SK-N-SH treated with all-trans-retinoic acid at 6 μM for 48 hours (cell line): Measurements from ENCODE around the gene EPHB2.

Experiments used
- ATAC-seq: fragments of 200-7000 bp; cut with Tn5 transposase; 3 replicates; pipeline ENCODE4 v1.9.1; 2020; ENCODE audit warnings: mild to moderate bottlenecking, moderate library complexity
- ARNTL ChIP-seq: fragments of 450-650 bp; formaldehyde crosslinking; IDR thresholded peaks from 2 replicates; pipeline ENCODE4 v1.5.0; 2020; ENCODE audit warnings: low read depth, mild to moderate bottlenecking, moderate library complexity, borderline replicate concordance
- BACH2 ChIP-seq: fragments of 250-450 bp; sonication (Bioruptor Pico); IDR thresholded peaks from 2 replicates; pipeline ENCODE4 v1.9.0; 2021; ENCODE audit warnings: mild to moderate bottlenecking, borderline replicate concordance
- CREB5 ChIP-seq: fragments of 250-450 bp; sonication (Bioruptor Pico); IDR thresholded peaks from 2 replicates; pipeline ENCODE4 v1.5.1; 2020; ENCODE audit warnings: low read depth, mild to moderate bottlenecking, moderate library complexity
- CSDC2 ChIP-seq: fragments of 250-450 bp; sonication (Bioruptor Pico); IDR thresholded peaks from 2 replicates; pipeline ENCODE4 v1.5.0; 2020; ENCODE audit warnings: mild to moderate bottlenecking, moderate library complexity
- ESRRG ChIP-seq: fragments of 250-450 bp; sonication (Bioruptor Pico); IDR thresholded peaks from 2 replicates; pipeline ENCODE4 v1.6.1; 2021; ENCODE audit warnings: mild to moderate bottlenecking
- GLIS3 ChIP-seq: fragments of 250-450 bp; sonication (Bioruptor Pico); IDR thresholded peaks from 2 replicates; pipeline ENCODE4 v1.5.0; 2020; ENCODE audit warnings: mild to moderate bottlenecking, moderate library complexity
- ISL1 ChIP-seq: fragments of 250-450 bp; sonication (Bioruptor Pico); IDR thresholded peaks from 2 replicates; pipeline ENCODE4 v2.1.2; 2022; ENCODE audit warnings: mild to moderate bottlenecking, moderate library complexity
- OSR1 ChIP-seq: fragments of 250-450 bp; sonication (Bioruptor Pico); IDR thresholded peaks from 2 replicates; pipeline ENCODE4 v1.8.0; 2022; ENCODE audit warnings: moderate library complexity, mild to moderate bottlenecking, inconsistent platforms
- PPARA ChIP-seq: fragments of 250-450 bp; sonication (Bioruptor Pico); IDR thresholded peaks from 2 replicates; pipeline ENCODE4 v1.5.0; 2020; ENCODE audit warnings: mild to moderate bottlenecking, borderline replicate concordance
- RARB ChIP-seq: fragments of 250-450 bp; sonication (Bioruptor Pico); IDR thresholded peaks from 2 replicates; pipeline ENCODE4 v1.8.0; 2021; ENCODE audit warnings: mild to moderate bottlenecking, moderate library complexity
- SNAI2 ChIP-seq: fragments of 250-450 bp; sonication (Bioruptor Pico); IDR thresholded peaks from 2 replicates; pipeline ENCODE4 v1.5.0; 2020; ENCODE audit warnings: mild to moderate bottlenecking, moderate library complexity
- TCF4 ChIP-seq: fragments of 250-450 bp; sonication (Bioruptor Pico); IDR thresholded peaks from 2 replicates; pipeline ENCODE4 v1.8.0; 2021; ENCODE audit warnings: mild to moderate bottlenecking, moderate library complexity, borderline replicate concordance
- ZC3H10 ChIP-seq: fragments of 250-450 bp; sonication (Bioruptor Pico); IDR thresholded peaks from 2 replicates; pipeline ENCODE4 v1.5.1; 2021; ENCODE audit warnings: mild to moderate bottlenecking, moderate library complexity
- ZFP3 ChIP-seq: fragments of 250-450 bp; sonication (Bioruptor Pico); IDR thresholded peaks from 2 replicates; pipeline ENCODE4 v1.5.0; 2020; ENCODE audit warnings: mild to moderate bottlenecking, moderate library complexity
- ZFP30 ChIP-seq: fragments of 450-650 bp; formaldehyde crosslinking; IDR thresholded peaks from 2 replicates; pipeline ENCODE4 v1.5.0; 2022; ENCODE audit warnings: mild to moderate bottlenecking, moderate library complexity
- ZNF565 ChIP-seq: fragments of 450-650 bp; formaldehyde crosslinking; conservative IDR thresholded peaks from 2 replicates; pipeline ENCODE4 v1.5.0; 2020; ENCODE audit warnings: low read depth, mild to moderate bottlenecking, moderate library complexity
- ZNF70 ChIP-seq: fragments of 450-650 bp; formaldehyde crosslinking; IDR thresholded peaks from 2 replicates; pipeline ENCODE4 v1.5.0; 2020; ENCODE audit warnings: mild to moderate bottlenecking, moderate library complexity
- ZNF8 ChIP-seq: fragments of 450-650 bp; formaldehyde crosslinking; IDR thresholded peaks from 2 replicates; pipeline ENCODE4 v1.5.0; 2020; ENCODE audit warnings: mild to moderate bottlenecking, moderate library complexity
- TF ChIP-seq, protein P1 (sequence below): fragments of 250-450 bp; sonication (Bioruptor Pico); IDR thresholded peaks from 2 replicates; pipeline ENCODE4 v1.8.0; 2021; ENCODE audit warnings: low read depth, mild to moderate bottlenecking, moderate library complexity, borderline replicate concordance
- TF ChIP-seq, protein P2 (sequence below): fragments of 250-450 bp; sonication (Bioruptor Pico); IDR thresholded peaks from 2 replicates; pipeline ENCODE4 v1.5.1; 2021; ENCODE audit warnings: mild to moderate bottlenecking, moderate library complexity
- TF ChIP-seq, protein P3 (sequence below): fragments of 250-450 bp; sonication (Bioruptor Pico); IDR thresholded peaks from 2 replicates; pipeline ENCODE4 v1.8.0; 2020; ENCODE audit warnings: mild to moderate bottlenecking, moderate library complexity, borderline replicate concordance

Gene EPHB2

DNA sequence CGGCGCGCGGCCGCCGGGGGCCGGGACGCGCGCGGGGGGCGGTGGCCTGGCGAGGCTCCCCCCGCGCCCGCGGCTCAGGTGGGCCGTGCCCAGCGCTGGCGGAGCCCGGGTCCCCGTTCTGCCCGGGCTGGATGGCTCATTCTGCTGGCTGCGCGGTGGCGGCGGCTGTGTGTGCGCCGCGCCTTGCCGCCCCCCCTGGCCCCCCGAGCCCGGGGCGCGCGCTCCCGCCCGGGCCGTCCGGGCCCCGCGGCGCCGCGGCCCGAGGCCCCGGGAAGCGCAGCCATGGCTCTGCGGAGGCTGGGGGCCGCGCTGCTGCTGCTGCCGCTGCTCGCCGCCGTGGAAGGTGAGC is at the start of gene EPHB2:
EPHB2 (plus strand) TSS at position 139 of the 349 bp plus-strand sequence; CDS start at position 283, 144 bp downstream.
- TF ChIP-seq RARB (CRISPR knock-in tag) (no peak), SNAI2 (CRISPR knock-in tag) (no peak), ISL1 (CRISPR knock-in tag) (no peak), BACH2 (CRISPR knock-in tag) (no peak), GLIS3 (CRISPR knock-in tag) (no peak), OSR1 (CRISPR knock-in tag) (no peak), ZC3H10 (CRISPR knock-in tag) (no peak)
- TF ChIP-seq, protein P1, sequence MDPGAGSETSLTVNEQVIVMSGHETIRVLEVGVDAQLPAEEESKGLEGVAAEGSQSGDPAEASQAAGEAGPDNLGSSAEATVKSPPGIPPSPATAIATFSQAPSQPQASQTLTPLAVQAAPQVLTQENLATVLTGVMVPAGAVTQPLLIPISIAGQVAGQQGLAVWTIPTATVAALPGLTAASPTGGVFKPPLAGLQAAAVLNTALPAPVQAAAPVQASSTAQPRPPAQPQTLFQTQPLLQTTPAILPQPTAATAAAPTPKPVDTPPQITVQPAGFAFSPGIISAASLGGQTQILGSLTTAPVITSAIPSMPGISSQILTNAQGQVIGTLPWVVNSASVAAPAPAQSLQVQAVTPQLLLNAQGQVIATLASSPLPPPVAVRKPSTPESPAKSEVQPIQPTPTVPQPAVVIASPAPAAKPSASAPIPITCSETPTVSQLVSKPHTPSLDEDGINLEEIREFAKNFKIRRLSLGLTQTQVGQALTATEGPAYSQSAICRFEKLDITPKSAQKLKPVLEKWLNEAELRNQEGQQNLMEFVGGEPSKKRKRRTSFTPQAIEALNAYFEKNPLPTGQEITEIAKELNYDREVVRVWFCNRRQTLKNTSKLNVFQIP (CRISPR knock-in tag), result no peak
- TF ChIP-seq, protein P2, sequence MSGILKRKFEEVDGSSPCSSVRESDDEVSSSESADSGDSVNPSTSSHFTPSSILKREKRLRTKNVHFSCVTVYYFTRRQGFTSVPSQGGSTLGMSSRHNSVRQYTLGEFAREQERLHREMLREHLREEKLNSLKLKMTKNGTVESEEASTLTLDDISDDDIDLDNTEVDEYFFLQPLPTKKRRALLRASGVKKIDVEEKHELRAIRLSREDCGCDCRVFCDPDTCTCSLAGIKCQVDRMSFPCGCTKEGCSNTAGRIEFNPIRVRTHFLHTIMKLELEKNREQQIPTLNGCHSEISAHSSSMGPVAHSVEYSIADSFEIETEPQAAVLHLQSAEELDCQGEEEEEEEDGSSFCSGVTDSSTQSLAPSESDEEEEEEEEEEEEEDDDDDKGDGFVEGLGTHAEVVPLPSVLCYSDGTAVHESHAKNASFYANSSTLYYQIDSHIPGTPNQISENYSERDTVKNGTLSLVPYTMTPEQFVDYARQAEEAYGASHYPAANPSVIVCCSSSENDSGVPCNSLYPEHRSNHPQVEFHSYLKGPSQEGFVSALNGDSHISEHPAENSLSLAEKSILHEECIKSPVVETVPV (CRISPR knock-in tag), result no peak
- peak; percentile 17; the same call in 2 of the 3 replicates for ATAC-seq

GRCh38 chr1:22661880-22662279 is 48.8 kb upstream of the EPHB2 start:
- ATAC-seq, result no peak
- TF ChIP-seq OSR1 (CRISPR knock-in tag), result no peak
- no peak for TF ChIP-seq ZNF70 (CRISPR knock-in tag)
- TF ChIP-seq ZNF8 (CRISPR knock-in tag), result no peak

DNA sequence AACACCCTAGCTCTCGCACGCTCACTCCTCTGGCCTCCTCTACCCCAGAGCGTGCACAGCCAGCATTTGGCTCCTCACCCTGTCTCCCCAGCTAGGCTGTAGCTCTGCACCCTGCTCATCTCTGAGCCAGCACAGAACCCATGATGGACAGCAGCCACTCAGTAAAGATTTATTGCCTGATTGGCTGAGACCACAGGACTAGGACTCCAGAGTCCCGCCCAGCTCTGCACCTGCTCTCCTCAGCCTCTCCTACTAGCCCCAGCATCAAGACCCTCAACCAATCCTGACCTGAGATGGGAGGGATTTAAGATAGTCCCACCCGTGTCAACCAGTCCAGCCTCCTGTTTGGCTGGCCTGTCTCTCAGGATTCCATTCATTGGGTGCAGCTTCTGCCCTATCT is 48.3 kb upstream of the EPHB2 start:
- TF ChIP-seq BACH2 (CRISPR knock-in tag) (no peak), PPARA (no peak), ARNTL (CRISPR knock-in tag) (no peak), ZC3H10 (CRISPR knock-in tag) (no peak), ZFP3 (CRISPR knock-in tag) (no peak), ZNF8 (CRISPR knock-in tag) (no peak), ZFP30 (no peak), TCF4 (CRISPR knock-in tag) (no peak), ESRRG (CRISPR knock-in tag) (no peak), GLIS3 (CRISPR knock-in tag) (no peak), CSDC2 (CRISPR knock-in tag) (no peak), ISL1 (CRISPR knock-in tag) (no peak), RARB (CRISPR knock-in tag) (no peak), CREB5 (CRISPR knock-in tag) (no peak), ZNF565 (CRISPR knock-in tag) (no peak), OSR1 (CRISPR knock-in tag) (no peak)
- TF ChIP-seq, protein P2 (CRISPR knock-in tag), result no peak
- TF ChIP-seq, protein P1 (CRISPR knock-in tag), result no peak
- TF ChIP-seq, protein P3, sequence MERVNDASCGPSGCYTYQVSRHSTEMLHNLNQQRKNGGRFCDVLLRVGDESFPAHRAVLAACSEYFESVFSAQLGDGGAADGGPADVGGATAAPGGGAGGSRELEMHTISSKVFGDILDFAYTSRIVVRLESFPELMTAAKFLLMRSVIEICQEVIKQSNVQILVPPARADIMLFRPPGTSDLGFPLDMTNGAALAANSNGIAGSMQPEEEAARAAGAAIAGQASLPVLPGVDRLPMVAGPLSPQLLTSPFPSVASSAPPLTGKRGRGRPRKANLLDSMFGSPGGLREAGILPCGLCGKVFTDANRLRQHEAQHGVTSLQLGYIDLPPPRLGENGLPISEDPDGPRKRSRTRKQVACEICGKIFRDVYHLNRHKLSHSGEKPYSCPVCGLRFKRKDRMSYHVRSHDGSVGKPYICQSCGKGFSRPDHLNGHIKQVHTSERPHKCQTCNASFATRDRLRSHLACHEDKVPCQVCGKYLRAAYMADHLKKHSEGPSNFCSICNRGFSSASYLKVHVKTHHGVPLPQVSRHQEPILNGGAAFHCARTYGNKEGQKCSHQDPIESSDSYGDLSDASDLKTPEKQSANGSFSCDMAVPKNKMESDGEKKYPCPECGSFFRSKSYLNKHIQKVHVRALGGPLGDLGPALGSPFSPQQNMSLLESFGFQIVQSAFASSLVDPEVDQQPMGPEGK (CRISPR knock-in tag), result no peak
- ATAC-seq, result peak; percentile 83
